Stimulated activated CD4-positive, alpha-beta T cell treated with anti-CD3 and anti-CD28 coated beads, TNF-alpha, amount 100 ng/mL, for 4 hours (primary cell): ENCODE data around the gene XPO4.

Experiments used
- DNase-seq, 3 experiments: peaks; one replicate each; pipeline ENCODE4 v3.0.0-alpha.2; 2020; ENCODE audit warnings: low read depth in 3 of 3

Gene XPO4

DNA sequence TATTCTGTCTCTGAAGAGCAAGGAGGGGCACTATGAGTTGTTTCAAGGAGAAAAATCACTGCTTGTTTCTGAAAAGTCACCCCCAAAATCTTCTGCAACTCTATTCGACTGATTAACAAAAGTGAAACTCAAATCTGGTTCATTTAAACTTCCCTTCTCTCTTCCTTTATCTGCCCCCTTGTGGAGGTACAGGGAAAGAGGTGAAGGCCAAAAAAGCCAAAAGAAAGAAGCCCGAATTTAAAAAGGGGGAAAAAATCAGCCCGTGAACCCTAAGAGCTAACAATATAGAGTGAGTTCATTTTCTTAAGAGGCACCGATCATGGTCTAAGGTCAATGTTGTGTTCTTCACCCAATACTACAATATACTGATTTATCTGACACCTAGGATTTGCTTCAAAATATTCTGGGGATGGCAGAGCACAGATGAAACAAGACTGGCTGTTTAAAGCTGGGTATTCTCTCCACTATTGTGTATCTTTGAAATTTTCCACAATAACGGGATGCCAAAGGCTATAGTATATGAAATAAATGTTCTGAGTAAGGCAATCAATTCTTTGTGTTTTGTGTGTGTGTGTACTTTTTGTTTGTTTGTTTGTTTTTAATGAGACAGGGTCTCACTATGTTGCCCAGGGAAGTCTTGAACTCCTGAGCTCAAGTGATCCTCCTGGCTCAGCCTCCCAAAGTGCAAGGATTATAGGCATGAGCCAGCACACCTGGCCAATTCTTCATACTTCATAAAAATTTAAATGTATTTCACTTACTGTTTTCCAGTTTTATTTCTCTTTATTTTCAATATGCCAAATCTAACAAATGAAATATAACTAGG, 73.8 kb downstream of the XPO4 start:
- peak in 1 of 3 experiments; percentile 9 for DNase-seq

DNA sequence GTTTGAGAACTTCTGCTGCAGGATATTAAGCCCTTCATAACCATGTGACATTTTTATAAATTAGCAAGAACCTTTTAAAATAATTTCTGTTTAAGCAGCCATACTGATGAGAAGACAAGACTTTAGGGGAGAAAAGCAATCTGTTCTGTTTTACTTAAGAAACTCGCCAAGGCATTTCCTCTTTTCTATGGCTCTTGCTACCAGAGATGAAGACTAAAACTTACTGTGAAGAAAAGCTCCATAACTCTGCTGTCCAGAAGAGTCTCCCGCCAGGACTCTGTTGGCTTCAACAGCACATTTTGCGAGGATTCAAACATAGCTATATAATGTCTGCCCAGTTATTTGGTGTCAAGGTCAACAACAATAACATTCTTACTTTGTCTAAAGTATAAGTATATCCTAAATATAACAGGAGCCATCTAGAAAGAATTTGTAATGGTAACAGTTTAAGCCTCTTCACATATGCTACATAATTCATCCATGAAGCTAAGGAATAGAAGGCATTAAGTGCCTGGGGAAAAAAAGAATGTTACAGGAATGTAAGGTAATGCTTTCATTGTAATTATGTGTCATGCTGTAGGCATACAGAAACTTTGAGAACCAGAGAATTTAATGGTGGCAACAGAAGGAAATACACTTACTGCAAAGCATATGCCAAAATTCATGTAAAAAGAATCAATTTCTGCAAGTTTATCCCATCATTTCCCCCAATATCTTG, 75.5 kb downstream of the XPO4 start:
- no peak for DNase-seq

DNA sequence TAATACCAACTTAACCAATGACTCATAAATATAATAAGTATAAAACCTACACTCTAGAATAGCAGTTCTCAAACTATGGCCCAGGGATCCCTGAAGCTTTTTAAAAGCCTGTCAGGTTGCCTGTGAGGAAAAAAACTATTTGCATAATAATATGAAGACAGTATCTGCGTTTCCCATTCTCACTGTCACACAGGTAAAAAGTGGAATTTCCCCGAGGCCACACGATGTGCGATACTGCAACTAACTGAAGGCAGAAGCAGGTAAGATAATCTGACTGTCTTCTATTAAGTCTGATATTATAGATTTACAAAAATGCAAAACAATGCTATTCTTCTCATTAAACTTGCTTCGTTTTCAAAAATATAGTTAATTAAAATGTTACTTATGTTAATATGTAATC, 76.2 kb downstream of the XPO4 start:
- no peak for DNase-seq

DNA sequence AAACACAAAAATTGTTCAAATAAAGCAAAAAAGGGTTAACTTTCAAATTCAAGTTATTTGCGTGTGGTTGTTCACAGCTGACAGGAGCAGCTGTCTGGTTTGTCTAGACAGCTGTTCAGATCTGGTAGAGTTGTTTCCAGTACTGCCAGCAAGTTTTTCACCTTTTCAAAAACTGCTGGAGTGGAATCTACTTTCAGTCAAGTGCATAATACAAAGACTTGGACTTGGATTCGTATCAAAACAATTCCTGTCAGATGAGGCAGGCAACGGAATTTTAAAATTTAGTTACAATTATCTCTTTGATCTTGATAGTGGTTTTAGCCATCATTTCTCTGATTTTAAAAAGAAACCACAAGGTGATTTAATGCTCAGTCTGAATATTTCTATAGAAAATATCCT, 77.1 kb downstream of the XPO4 start:
- no peak for DNase-seq

- DNase-seq: no peak
Measured at GRCh38 chr13:20824762-20825476, 77.6 kb downstream of the XPO4 start.

GRCh38 chr13:20823071-20823470, 79.5 kb downstream of the XPO4 start:
- no peak for DNase-seq

- no peak for DNase-seq
Measured at GRCh38 chr13:20822406-20822805, 80.1 kb downstream of the XPO4 start.

DNA sequence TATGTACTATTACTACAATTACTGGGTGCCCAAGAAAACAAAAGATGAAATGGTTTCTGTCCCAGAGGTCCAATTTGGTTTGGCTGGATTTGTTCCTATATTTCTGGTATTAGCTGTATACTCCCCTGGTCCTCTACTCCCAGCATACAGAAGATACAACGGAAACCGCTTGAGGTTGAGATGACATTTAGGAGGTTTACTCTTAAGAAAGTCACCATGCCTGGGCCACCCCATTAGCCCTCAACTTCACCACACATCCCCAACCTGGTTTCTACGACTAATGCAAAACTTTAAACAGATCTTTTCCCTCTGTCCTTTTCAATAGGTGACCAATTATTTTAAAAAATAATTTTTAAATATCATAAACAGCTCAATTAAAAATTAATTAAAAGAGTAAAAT, 82.8 kb downstream of the XPO4 start:
- no peak for DNase-seq

DNA sequence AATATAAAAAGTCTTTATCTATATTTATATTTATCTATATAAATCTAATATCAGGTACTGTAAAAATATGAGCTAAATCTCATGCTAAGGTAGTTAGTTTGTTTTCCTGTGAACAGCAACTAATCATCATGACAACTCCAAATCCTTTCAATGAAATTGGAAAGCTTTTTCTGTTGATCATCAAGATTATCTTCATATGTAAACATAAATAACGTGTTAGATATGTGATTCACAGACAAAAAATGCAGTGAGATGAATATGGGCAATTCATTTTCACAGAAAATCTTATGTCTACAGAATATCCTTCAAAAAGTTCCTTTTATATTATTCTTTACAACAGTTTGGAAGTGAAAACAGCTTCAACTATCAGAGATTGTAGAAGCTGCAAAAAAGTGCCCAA, 87.1 kb downstream of the XPO4 start:
- no peak for DNase-seq

- no peak for DNase-seq
Measured at GRCh38 chr13:20814224-20814910, 88.2 kb downstream of the XPO4 start.

DNA sequence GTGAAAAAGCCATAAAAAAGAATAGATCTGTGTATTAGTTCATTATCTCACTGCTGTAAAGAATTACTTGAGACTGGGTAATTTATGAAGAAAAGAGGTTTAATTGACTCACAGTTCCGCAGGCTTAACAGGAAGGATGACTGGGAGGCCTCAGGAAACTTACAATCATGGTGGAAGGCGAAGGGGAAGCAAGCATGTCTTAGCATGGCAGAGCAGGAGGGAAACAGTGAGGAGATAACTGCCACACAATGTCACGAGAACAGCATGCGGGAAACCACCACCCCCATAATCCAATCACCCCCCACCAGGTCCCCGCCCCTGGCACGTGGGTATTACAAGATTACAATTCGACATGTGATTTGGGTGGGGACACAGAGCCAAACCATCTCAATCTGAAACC, 89.7 kb downstream of the XPO4 start:
- no peak for DNase-seq

DNA sequence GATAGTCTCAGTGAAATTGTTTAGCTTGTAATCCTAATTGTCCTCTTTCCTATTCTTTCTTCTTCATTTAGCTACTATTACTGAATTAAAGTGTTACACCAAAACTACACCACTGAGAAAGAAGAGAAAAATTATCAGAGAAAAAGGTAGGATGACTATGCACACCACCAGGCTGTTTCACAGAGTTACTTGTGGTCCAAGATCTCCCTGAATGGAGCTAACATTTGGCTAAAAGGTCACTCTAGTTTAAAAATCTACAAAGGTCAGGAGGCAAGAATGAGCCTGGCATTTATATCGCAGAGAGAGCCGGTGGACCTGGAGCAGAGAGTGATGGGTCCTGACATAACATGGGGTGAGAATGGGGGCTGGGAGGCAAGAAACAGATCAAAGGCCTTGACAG, 91.7 kb downstream of the XPO4 start:
- no peak for DNase-seq

GRCh38 chr13:20808874-20809273, 93.7 kb downstream of the XPO4 start:
- no peak for DNase-seq

DNA sequence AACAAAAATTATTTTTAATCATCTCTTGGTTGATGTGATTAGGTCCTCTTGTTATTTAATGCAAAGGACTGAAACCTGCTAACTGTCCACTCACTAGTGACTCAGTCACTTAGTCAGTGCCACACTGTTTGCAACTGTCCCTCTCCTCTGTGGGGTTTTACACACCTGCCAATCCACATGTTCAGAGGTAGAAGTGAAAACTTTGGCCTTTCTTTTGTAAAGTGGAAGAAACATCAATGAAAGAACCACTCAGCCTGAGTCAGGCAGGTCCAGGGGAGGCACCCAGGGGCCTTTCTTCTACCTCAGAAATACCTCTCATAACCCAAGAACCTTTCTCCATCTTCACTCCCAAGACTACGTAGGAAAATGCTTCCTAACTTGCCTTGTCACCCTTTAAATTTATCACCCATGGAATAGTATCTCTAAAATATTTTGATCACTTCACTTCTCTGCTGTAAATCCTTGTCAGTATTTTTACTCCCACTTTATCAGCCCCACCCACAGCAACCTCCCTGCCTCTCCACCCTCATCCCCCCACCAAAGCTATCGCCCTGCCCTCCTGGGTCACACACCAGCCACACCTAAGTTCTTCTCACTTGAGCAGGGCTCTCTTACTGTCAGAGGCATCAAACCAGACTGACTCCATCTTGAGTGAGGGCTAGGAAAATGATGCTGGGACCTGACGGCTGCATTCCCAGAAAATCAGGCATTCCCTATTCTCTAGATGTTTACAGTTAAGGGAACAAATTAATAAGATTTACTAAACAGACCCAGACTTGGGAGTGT, 99.2 kb downstream of the XPO4 start:
- DNase-seq: no peak

DNA sequence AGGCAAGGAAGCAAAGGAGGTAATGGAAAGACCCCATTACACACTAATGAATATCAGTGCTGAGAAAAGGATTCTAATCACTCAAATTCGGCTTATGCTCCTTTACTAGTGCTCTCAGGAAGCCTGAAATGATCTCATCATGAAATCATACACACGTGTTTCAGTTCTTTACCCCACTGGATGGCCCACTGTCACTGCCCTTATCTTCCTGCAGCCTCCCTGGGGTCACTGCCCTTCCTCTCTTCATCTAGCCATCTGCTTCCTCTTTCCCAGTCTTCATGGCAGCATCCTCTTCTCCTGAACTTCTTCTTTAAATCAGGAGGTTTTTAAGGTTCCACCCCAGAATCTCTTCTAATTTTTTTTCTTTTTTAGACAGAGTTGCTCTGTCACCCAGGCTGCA, 100.8 kb downstream of the XPO4 start:
- no peak for DNase-seq

DNA sequence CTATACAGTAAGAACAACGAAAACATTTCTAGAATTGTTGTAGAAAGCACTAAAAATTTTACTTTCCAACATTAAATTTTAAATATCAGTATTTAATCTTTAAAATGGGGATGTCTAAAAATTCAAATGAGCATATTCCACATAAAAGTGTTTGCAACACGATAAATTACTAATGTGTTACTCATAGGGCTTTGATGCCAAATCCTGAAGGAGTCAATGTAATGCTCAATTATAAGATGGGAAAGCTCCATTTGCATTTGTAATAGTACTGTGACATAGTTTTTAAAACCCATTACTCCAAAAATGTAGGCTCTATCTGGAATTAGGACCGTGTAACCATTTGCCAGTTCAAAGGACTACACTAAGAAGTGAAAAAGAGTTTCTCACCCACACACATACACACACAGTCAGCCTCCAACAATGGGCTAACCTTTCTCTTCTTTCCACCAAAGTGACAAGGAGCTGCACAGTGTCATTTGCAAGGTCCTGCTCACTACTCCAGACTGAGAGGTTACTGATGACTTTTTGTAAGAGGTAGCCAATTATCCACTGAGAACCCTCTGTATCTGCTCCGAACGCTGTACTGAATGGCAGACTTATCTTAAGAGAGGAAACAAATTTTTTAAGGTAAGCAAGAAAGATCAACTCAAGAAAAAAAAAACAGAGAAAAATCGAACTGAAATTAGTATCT, 102.7 kb downstream of the XPO4 start:
- DNase-seq: no peak

DNA sequence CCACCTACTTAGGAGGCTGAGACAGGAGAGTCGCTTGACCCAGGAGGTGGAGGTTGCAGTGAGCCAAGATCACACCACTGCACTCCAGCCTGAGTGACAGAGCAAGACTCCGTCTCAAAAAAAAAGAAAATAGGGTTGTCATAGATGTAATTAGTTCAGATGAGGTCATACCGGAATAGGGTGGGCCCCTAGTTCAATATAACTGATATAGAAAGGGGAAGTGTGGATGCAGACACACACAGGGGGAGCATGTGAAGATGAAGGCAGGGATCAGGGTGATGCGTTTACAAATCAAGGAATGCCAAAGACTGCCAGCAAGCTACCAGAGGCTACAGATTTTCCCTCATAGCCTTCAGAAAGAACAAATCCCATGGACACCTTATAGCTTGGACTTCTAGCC, 104.5 kb downstream of the XPO4 start:
- DNase-seq: no peak

- no peak for DNase-seq
Measured at GRCh38 chr13:20796791-20797508, 105.6 kb downstream of the XPO4 start.

GRCh38 chr13:20789665-20790064, 112.9 kb downstream of the XPO4 start:
- DNase-seq: no peak

GRCh38 chr13:20788312-20788711, 114.2 kb downstream of the XPO4 start:
- DNase-seq: no peak
